Coronary artery (tissue), 2 donors: ENCODE results near the gene GRK1.
"Not testable (repeated sequence)": the region's sequence is repeated elsewhere in the genome, so short reads cannot be mapped to it uniquely, and the experiment has no call there.

Experiments used
- DNase-seq: peaks from one replicate; pipeline ENCODE4 v3.0.0-alpha.2; 2017; ENCODE audit warnings: low spot score
- H3K27ac ChIP-seq, 2 donors: fragments of 200-600 bp; sonication (generic); one replicate each; pipeline ENCODE4 v1.5.1; 2016 to 2019
- H3K4me3 ChIP-seq: fragments of 200-600 bp; sonication (generic); 2 replicates; pipeline ENCODE4 v1.5.1; 2016; ENCODE audit warnings: mild to moderate bottlenecking, moderate library complexity
- CTCF ChIP-seq: fragments of 200-600 bp; sonication (generic); IDR thresholded peaks from one replicate; pipeline ENCODE4 v1.5.1; 2019; ENCODE audit warnings: antibody characterized with exemption

GRK1 gene

DNA sequence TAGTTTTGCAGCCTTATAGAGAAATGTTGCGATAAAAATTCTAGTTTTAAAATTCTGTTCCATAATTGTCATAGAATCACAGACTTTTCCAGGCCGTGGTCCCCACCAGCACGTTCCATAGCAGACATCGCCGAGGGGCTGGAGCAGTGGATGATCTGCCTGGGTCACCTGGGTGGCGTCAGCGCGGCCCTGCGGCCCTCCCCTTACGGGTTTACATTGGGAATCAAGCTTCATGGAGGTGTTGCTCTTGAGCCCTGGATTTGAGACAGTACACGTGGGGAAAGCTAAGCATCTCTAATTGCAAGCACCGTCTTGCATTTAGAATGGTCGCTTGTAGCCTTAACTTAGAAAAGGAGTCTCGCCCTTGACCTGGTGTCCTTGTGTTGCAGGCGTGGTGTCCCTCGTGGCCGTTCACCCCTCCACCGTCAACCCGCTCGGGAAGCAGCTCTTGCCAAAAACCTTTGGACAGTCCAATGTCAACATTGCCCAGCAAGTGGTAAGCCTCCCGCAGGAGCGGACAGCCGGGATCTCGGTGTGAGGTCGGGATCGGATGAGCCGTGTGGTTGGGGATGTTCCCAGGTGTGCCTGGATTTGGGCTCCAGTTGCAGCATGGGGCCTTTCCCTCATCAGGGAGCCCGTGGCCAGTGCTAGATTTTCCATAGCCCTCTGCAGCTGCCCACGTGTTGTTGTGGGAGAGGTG lies 44.1 kb upstream of the GRK1 start:
- no peak for TF ChIP-seq CTCF
- Histone ChIP-seq H3K4me3 (no peak overlapping the region), H3K27ac (no peak overlapping the region)
- DNase-seq, result no peak

- Histone ChIP-seq H3K4me3 (no peak overlapping the region), H3K27ac (no peak overlapping the region)
- no peak for TF ChIP-seq CTCF
- no peak for DNase-seq
Measured at GRCh38 chr13:113623491-113624234, 43.4 kb upstream of the GRK1 start.

DNA sequence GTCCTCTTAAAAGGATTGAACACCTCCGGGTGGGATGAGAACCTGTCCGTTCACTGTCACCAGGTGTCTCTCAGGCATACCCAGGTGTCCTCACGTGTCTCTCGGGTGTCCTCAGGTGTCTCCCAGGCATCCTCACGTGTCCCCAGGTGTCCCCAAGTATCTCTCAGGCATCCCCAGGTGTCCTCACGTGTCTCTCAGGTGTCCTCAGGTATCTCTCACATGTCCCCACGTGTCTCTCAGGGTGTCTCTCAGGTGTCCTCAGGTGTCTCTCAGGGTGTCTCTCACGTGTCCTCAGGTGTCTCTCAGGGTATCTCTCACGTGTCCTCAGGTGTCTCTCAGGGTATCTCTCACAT lies 42.8 kb upstream of the GRK1 start:
- DNase-seq, result no peak

DNA sequence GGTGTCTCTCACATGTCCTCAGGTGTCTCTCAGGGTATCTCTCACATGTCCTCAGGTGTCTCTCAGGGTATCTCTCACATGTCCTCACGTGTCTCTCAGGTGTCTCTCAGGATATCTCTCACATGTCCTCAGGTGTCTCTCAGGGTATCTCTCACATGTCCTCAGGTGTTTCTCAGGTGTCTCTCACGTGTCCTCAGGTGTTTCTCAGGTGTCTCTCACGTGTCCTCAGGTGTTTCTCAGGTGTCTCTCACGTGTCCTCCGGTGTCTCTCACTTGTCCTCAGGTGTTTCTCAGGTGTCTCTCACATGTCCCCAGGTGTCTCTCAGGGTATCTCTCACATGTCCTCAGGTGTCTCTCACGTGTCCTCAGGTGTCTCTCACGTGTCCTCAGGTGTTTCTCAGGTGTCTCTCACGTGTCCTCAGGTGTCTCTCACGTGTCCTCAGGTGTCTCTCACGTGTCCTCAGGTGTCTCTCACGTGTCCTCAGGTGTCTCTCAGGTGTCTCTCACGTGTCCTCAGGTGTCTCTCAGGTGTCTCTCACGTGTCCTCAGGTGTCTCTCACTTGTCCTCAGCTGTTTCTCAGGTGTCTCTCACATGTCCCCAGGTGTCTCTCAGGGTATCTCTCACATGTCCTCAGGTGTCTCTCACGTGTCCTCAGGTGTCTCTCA lies 42.2 kb upstream of the GRK1 start:
- DNase-seq, H3K4me3 ChIP-seq, H3K27ac ChIP-seq: not testable (repeated sequence)

More for the DNA sequence above, 42.8 kb upstream of the GRK1 start:
- Histone ChIP-seq H3K27ac (no peak overlapping the region), H3K4me3 (no peak overlapping the region)
- TF ChIP-seq CTCF, result no peak

GRCh38 chr13:113625965-113626721 lies 40.9 kb upstream of the GRK1 start:
- DNase-seq, result no peak
- H3K4me3 ChIP-seq, result no peak overlapping the region
- H3K27ac ChIP-seq, result no peak overlapping the region
- no peak for TF ChIP-seq CTCF

DNA sequence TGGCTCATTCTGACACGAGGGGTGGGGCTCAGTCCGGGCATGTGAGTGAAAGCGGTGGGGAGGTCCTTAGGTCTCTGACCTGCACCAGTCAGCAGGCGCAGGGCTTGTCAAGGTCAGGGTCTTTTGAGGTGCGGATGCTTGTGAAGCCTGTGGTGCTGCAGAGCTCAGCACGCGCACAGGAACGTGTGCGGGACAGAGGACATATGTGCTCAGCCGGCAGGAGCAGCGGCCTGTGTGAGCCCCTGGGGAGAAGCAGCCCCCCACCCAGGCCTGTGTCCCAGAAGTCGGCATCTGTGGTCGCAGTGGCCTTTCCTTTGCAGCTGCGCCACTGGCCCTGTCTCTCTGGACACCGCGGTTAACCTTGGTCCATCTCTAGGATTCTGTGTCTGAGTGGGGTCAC lies 39.9 kb upstream of the GRK1 start:
- DNase-seq, result no peak
- no peak overlapping the region for H3K27ac ChIP-seq

More for the DNA sequence above, 39.9 kb upstream of the GRK1 start:
- H3K4me3 ChIP-seq, result no peak overlapping the region
- TF ChIP-seq CTCF, result no peak
